SK-N-SH treated with all-trans-retinoic acid at 6 μM for 48 hours (cell line): ENCODE data around the gene CBLN1.
"Not testable (repeated sequence)": the region's sequence is repeated elsewhere in the genome, so short reads cannot be mapped to it uniquely, and the experiment has no call there.

Experiments used
- ATAC-seq: fragments of 200-7000 bp; cut with Tn5 transposase; 3 replicates; pipeline ENCODE4 v1.9.1; 2020; ENCODE audit warnings: mild to moderate bottlenecking, moderate library complexity
- ARNTL ChIP-seq: fragments of 450-650 bp; formaldehyde crosslinking; IDR thresholded peaks from 2 replicates; pipeline ENCODE4 v1.5.0; 2020; ENCODE audit warnings: low read depth, mild to moderate bottlenecking, moderate library complexity, borderline replicate concordance
- BACH2 ChIP-seq: fragments of 250-450 bp; sonication (Bioruptor Pico); IDR thresholded peaks from 2 replicates; pipeline ENCODE4 v1.9.0; 2021; ENCODE audit warnings: mild to moderate bottlenecking, borderline replicate concordance
- CREB5 ChIP-seq: fragments of 250-450 bp; sonication (Bioruptor Pico); IDR thresholded peaks from 2 replicates; pipeline ENCODE4 v1.5.1; 2020; ENCODE audit warnings: low read depth, mild to moderate bottlenecking, moderate library complexity
- CSDC2 ChIP-seq: fragments of 250-450 bp; sonication (Bioruptor Pico); IDR thresholded peaks from 2 replicates; pipeline ENCODE4 v1.5.0; 2020; ENCODE audit warnings: mild to moderate bottlenecking, moderate library complexity
- CSRNP3 ChIP-seq: fragments of 250-450 bp; sonication (Bioruptor Pico); IDR thresholded peaks from 2 replicates; pipeline ENCODE4 v1.5.1; 2021; ENCODE audit warnings: mild to moderate bottlenecking, moderate library complexity
- ESRRG ChIP-seq: fragments of 250-450 bp; sonication (Bioruptor Pico); IDR thresholded peaks from 2 replicates; pipeline ENCODE4 v1.6.1; 2021; ENCODE audit warnings: mild to moderate bottlenecking
- ISL1 ChIP-seq: fragments of 250-450 bp; sonication (Bioruptor Pico); IDR thresholded peaks from 2 replicates; pipeline ENCODE4 v2.1.2; 2022; ENCODE audit warnings: mild to moderate bottlenecking, moderate library complexity
- OSR1 ChIP-seq: fragments of 250-450 bp; sonication (Bioruptor Pico); IDR thresholded peaks from 2 replicates; pipeline ENCODE4 v1.8.0; 2022; ENCODE audit warnings: moderate library complexity, mild to moderate bottlenecking, inconsistent platforms
- POU6F1 ChIP-seq: fragments of 250-450 bp; sonication (Bioruptor Pico); IDR thresholded peaks from 2 replicates; pipeline ENCODE4 v1.8.0; 2021; ENCODE audit warnings: low read depth, mild to moderate bottlenecking, moderate library complexity, borderline replicate concordance
- PPARA ChIP-seq: fragments of 250-450 bp; sonication (Bioruptor Pico); IDR thresholded peaks from 2 replicates; pipeline ENCODE4 v1.5.0; 2020; ENCODE audit warnings: mild to moderate bottlenecking, borderline replicate concordance
- RARB ChIP-seq: fragments of 250-450 bp; sonication (Bioruptor Pico); IDR thresholded peaks from 2 replicates; pipeline ENCODE4 v1.8.0; 2021; ENCODE audit warnings: mild to moderate bottlenecking, moderate library complexity
- SNAI2 ChIP-seq: fragments of 250-450 bp; sonication (Bioruptor Pico); IDR thresholded peaks from 2 replicates; pipeline ENCODE4 v1.5.0; 2020; ENCODE audit warnings: mild to moderate bottlenecking, moderate library complexity
- TCF4 ChIP-seq: fragments of 250-450 bp; sonication (Bioruptor Pico); IDR thresholded peaks from 2 replicates; pipeline ENCODE4 v1.8.0; 2021; ENCODE audit warnings: mild to moderate bottlenecking, moderate library complexity, borderline replicate concordance
- TOX ChIP-seq: fragments of 250-450 bp; sonication (Bioruptor Pico); IDR thresholded peaks from 2 replicates; pipeline ENCODE4 v1.8.0; 2021; ENCODE audit warnings: mild to moderate bottlenecking, moderate library complexity, borderline replicate concordance
- TSHZ2 ChIP-seq: fragments of 250-450 bp; sonication (Bioruptor Pico); IDR thresholded peaks from 2 replicates; pipeline ENCODE4 v1.5.0; 2020; ENCODE audit warnings: mild to moderate bottlenecking, moderate library complexity
- ZC3H10 ChIP-seq: fragments of 250-450 bp; sonication (Bioruptor Pico); IDR thresholded peaks from 2 replicates; pipeline ENCODE4 v1.5.1; 2021; ENCODE audit warnings: mild to moderate bottlenecking, moderate library complexity
- ZFP3 ChIP-seq: fragments of 250-450 bp; sonication (Bioruptor Pico); IDR thresholded peaks from 2 replicates; pipeline ENCODE4 v1.5.0; 2020; ENCODE audit warnings: mild to moderate bottlenecking, moderate library complexity
- ZFP30 ChIP-seq: fragments of 450-650 bp; formaldehyde crosslinking; IDR thresholded peaks from 2 replicates; pipeline ENCODE4 v1.5.0; 2022; ENCODE audit warnings: mild to moderate bottlenecking, moderate library complexity
- ZNF565 ChIP-seq: fragments of 450-650 bp; formaldehyde crosslinking; conservative IDR thresholded peaks from 2 replicates; pipeline ENCODE4 v1.5.0; 2020; ENCODE audit warnings: low read depth, mild to moderate bottlenecking, moderate library complexity
- ZNF70 ChIP-seq: fragments of 450-650 bp; formaldehyde crosslinking; IDR thresholded peaks from 2 replicates; pipeline ENCODE4 v1.5.0; 2020; ENCODE audit warnings: mild to moderate bottlenecking, moderate library complexity
- ZNF8 ChIP-seq: fragments of 450-650 bp; formaldehyde crosslinking; IDR thresholded peaks from 2 replicates; pipeline ENCODE4 v1.5.0; 2020; ENCODE audit warnings: mild to moderate bottlenecking, moderate library complexity

The CBLN1 gene

GRCh38 chr16:49248227-49248626, 33.4 kb downstream of the CBLN1 start:
- ATAC-seq, result no peak
- TF ChIP-seq ARNTL (CRISPR knock-in tag) (no peak), RARB (CRISPR knock-in tag) (no peak), CSDC2 (CRISPR knock-in tag) (no peak), ISL1 (CRISPR knock-in tag) (no peak), TSHZ2 (CRISPR knock-in tag) (no peak), ZC3H10 (CRISPR knock-in tag) (no peak), ESRRG (CRISPR knock-in tag) (no peak), ZFP30 (CRISPR knock-in tag) (no peak), TCF4 (CRISPR knock-in tag) (no peak), TOX (no peak), PPARA (CRISPR knock-in tag) (no peak), BACH2 (no peak), ZNF8 (CRISPR knock-in tag) (no peak), CREB5 (CRISPR knock-in tag) (no peak), ZNF70 (no peak), CSRNP3 (CRISPR knock-in tag) (no peak), ZNF565 (CRISPR knock-in tag) (no peak), POU6F1 (CRISPR knock-in tag) (no peak), SNAI2 (CRISPR knock-in tag) (no peak), ZFP3 (CRISPR knock-in tag) (no peak)

- TF ChIP-seq OSR1 (no peak), SNAI2 (CRISPR knock-in tag) (no peak), RARB (CRISPR knock-in tag) (no peak), CSRNP3 (CRISPR knock-in tag) (no peak), TCF4 (CRISPR knock-in tag) (no peak), POU6F1 (CRISPR knock-in tag) (no peak), ZFP3 (CRISPR knock-in tag) (no peak), ZNF8 (CRISPR knock-in tag) (no peak), ESRRG (CRISPR knock-in tag) (no peak), BACH2 (no peak), CSDC2 (CRISPR knock-in tag) (no peak), TSHZ2 (CRISPR knock-in tag) (no peak), TOX (no peak)
- ATAC-seq, result no peak
Measured at GRCh38 chr16:49236216-49236615, 45.4 kb downstream of the CBLN1 start.

GRCh38 chr16:49228335-49228734, 53.3 kb downstream of the CBLN1 start:
- ATAC-seq, result not testable (repeated sequence)
